A673 (cell line): ENCODE data around the gene PGAP6.

ENCODE experiments used
- EZH2 ChIP-seq: fragments of 200-600 bp; sonication (generic); IDR thresholded peaks from 2 replicates; pipeline ENCODE4 v1.6.1; 2017; ENCODE audit warnings: borderline replicate concordance, low read depth, mild to moderate bottlenecking, mixed read lengths, antibody characterized with exemption, low read length; ENCODE audit not compliant: poor library complexity, severe bottlenecking
- TF ChIP-seq, protein P1 (sequence below): fragments of 300-800, 200-600 bp; sonication (generic); conservative IDR thresholded peaks from 2 replicates; pipeline ENCODE4 v1.5.1; 2017; ENCODE audit warnings: low read depth, mild to moderate bottlenecking, antibody characterized with exemption, low read length, moderate library complexity, mixed read lengths

- TF ChIP-seq, protein P1, sequence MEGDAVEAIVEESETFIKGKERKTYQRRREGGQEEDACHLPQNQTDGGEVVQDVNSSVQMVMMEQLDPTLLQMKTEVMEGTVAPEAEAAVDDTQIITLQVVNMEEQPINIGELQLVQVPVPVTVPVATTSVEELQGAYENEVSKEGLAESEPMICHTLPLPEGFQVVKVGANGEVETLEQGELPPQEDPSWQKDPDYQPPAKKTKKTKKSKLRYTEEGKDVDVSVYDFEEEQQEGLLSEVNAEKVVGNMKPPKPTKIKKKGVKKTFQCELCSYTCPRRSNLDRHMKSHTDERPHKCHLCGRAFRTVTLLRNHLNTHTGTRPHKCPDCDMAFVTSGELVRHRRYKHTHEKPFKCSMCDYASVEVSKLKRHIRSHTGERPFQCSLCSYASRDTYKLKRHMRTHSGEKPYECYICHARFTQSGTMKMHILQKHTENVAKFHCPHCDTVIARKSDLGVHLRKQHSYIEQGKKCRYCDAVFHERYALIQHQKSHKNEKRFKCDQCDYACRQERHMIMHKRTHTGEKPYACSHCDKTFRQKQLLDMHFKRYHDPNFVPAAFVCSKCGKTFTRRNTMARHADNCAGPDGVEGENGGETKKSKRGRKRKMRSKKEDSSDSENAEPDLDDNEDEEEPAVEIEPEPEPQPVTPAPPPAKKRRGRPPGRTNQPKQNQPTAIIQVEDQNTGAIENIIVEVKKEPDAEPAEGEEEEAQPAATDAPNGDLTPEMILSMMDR = no peak
- no peak for TF ChIP-seq EZH2
Observed at GRCh38 chr16:350203-350602, 31.6 kb downstream of the PGAP6 start.
